RWPE1 (cell line): Measurements from ENCODE around the gene CD2AP.

Experiments used
- CTCF ChIA-PET: fragments of 350-600 bp; sonication (Branson Sonifier 250); formaldehyde crosslinking; extraction: SDS; loops from one replicate; lab custom pipeline; 2021; lab: Yijun Ruan, JAX
- POLR2A ChIA-PET: fragments of 400-600 bp; formaldehyde crosslinking; extraction: SDS; loops from one replicate; lab custom pipeline; 2020; ENCODE audit warnings: antibody characterized with exemption; ENCODE audit not compliant: low non-redundant PET; lab: Yijun Ruan, JAX
- DNase-seq: peaks from one replicate; pipeline ENCODE4 v3.0.0; 2012; ENCODE audit warnings: low spot score
- H3K27ac ChIP-seq: fragments of 450-650 bp; 2 replicates; pipeline ENCODE4 v1.5.1; 2017
- CTCF ChIP-seq: fragments of 450-650 bp; conservative IDR thresholded peaks from 2 replicates; pipeline ENCODE4 v1.5.1; 2017; ENCODE audit warnings: low read depth, mild to moderate bottlenecking

The CD2AP gene

GRCh38 chr6:47451162-47451561 lies 26.4 kb upstream of the CD2AP start:
- ChIA-PET CTCF (no interaction called here), POLR2A (no interaction called here)
- H3K27ac ChIP-seq, result no peak overlapping the region
- TF ChIP-seq CTCF, result no peak
- DNase-seq, result no peak

- no peak overlapping the region for H3K27ac ChIP-seq
- POLR2A ChIA-PET, result no interaction called here
- no peak for DNase-seq
- CTCF ChIA-PET, result interaction anchor here (0.6 kb wide), 2 partner anchors 25 to 41 kb away, joined by 3 to 6 read pairs; no protein-coding TSS in a partner anchor
- TF ChIP-seq CTCF, result no peak
These were observed 24.7 kb upstream of the CD2AP start for GRCh38 chr6:47452899-47453298.

- no peak for TF ChIP-seq CTCF
- ChIA-PET CTCF (interaction anchor here (0.6 kb wide), 2 partner anchors 25 to 178 kb away, joined by 4 to 6 read pairs; no protein-coding TSS in a partner anchor), POLR2A (no interaction called here)
- no peak for DNase-seq
- no peak overlapping the region for H3K27ac ChIP-seq
These were observed 24.1 kb upstream of the CD2AP start for GRCh38 chr6:47453372-47453936.

GRCh38 chr6:47454713-47455396 lies 22.7 kb upstream of the CD2AP start:
- no peak overlapping the region for H3K27ac ChIP-seq
- ChIA-PET CTCF (no interaction called here), POLR2A (no interaction called here)
- DNase-seq, result no peak
- TF ChIP-seq CTCF, result no peak

- POLR2A ChIA-PET, result no interaction called here
- no peak overlapping the region for H3K27ac ChIP-seq
- peak; percentile 44 for DNase-seq
- TF ChIP-seq CTCF, result no peak
- CTCF ChIA-PET, result no interaction called here
These were observed 21.9 kb upstream of the CD2AP start for GRCh38 chr6:47455533-47456209.

- CTCF ChIA-PET, result no interaction called here
- TF ChIP-seq CTCF, result no peak
- POLR2A ChIA-PET, result no interaction called here
- H3K27ac ChIP-seq, result no peak overlapping the region
- DNase-seq, result no peak
These were observed 21.0 kb upstream of the CD2AP start for GRCh38 chr6:47456536-47456975.
